ENCODE results near the gene HMGXB4.

The HMGXB4 gene

DNA sequence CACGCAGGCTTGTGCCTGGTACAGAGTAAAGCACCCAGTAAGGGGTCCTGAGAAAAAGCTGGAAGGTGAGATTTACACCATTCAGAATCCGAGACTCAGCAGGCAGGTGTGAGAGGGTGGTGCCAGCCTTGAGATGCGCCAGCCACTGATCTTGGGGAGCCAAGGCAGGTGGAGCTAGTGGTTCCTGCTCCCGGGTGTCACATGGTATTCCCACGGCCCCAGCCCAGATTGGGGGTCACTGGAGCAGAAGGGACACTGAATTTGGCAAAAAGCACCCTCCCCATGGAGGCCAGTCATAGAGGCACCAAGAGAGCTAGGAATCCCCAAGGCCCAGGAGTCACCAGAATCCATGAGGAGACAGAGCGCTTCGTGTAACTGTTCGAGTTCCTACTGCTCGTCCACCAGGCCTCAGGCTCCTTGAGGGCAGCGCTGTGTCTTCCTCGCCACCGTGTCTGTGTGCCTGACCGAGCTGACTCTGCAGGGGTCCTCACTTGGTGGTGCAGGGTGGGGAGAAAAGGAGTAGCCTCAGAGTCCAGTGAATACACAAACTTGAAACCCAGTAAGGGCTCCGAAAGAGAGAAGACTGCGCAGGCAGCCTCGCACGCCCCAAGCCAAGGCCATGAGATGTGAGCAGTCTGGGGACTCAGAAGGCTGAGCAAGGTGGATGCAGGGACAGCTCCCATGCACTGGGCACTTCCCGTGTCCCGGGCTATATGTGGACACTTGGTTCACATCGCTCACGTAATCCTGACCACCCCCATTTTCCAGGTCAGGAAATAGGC, 70.6 kb downstream of the HMGXB4 start:
- FAIRE-seq = no peak

- no peak for FAIRE-seq
These were observed 71.2 kb downstream of the HMGXB4 start for GRCh38 chr22:35328472-35328885.

DNA sequence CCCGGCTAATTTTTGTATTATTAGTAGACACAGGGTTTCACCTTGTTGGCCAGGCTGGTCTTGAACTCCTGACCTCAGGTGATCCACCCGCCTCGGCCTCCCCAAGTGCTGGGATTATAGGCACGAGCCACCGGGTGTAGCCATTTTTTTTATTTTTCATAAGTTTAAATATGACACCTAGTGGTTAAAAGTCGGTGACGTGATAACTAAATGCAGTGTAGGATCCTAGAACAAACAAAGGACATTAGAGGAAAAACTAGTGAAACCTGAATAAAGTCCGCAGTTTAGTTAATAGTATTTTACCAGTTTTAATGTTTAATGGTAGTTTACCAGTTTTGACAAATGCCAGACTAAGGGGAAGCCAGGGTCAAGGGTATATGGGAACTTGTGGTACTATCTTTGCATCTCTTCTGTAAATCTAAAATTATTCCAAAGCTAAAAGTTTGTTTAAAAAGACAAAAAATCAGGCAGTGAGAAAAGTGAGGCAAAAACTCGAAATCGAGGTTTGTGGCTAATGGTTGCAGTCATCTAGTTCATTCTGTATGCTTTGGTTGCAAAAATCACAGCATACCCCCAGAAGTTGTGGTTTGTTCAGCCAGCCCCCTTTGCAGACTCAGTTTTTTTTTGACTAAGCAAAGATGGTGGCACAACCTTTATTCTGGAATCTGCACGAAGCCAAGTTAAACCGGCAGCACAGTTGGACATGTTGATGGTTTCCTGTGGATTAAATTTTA, 72.0 kb downstream of the HMGXB4 start:
- FAIRE-seq = no peak

- FAIRE-seq = no peak
These were observed 73.1 kb downstream of the HMGXB4 start for GRCh38 chr22:35330258-35330861.

- no peak for FAIRE-seq
These were observed 75.0 kb downstream of the HMGXB4 start for GRCh38 chr22:35332278-35332677.

- no peak for FAIRE-seq
These were observed 75.9 kb downstream of the HMGXB4 start for GRCh38 chr22:35333220-35333619.

GRCh38 chr22:35334004-35334403, 76.7 kb downstream of the HMGXB4 start:
- FAIRE-seq = no peak

- FAIRE-seq = no peak
These were observed 78.2 kb downstream of the HMGXB4 start for GRCh38 chr22:35335468-35335867.

GRCh38 chr22:35335936-35336781, 78.9 kb downstream of the HMGXB4 start:
- no peak for FAIRE-seq

GRCh38 chr22:35337932-35338331, 80.6 kb downstream of the HMGXB4 start:
- FAIRE-seq = no peak

- no peak for FAIRE-seq
These were observed 84.0 kb downstream of the HMGXB4 start for GRCh38 chr22:35341090-35341874.

DNA sequence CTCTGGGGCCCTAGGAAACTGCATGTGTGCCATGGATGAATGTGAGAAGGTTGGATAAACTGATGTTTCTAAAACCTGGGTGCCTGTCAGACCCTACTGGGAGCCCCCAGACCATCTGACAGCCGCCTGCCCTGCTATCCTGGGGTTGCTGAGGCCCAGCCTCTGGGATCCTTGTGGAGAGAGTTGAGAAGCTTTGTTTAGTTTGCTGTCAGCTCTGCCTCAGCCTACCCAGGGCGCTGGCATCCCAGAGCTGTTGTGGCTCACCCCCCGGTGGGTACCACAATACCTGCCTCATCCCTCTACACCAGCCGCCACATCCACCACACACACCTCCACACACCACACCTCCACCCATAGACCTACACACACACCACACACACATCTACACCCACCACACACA, 85.1 kb downstream of the HMGXB4 start:
- FAIRE-seq = no peak

DNA sequence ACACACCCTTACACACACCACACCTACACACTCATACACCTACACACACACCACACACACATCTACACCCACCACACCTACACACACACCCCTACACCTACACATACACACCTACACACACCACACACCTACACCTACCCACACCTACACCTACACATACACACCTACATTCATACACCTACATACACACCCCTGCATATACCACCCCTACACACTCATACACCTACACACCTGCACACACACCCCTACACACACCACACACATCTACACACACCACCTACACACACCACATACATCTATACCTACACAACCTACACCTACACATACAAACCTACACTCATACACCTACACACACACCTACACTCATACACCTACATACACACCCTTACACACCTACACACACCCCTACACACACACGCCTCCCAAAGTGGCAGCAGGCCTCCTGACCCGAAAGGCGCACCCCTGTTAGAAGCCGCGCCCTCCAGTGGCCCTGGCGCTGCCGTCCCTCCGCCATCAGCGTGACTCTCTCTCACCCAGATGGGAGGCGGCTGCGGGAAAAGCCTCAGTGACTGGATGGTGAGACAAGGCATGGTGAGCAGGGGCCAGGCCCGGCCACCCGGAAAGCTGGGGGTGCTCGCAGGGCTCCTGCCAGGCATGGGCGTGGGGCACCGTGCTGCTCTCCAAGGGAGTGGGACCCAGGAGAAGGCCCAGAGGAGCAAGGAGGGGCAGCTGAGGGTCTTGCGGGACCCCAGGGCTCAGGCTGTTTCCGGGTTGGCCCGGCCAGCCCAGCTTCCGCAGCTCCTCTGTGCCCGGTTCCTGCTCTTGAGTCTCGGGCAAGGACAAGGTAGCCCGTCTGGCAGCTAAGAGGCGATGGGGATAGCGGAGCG, 86.6 kb downstream of the HMGXB4 start:
- no peak for FAIRE-seq

- no peak for FAIRE-seq
These were observed 87.8 kb downstream of the HMGXB4 start for GRCh38 chr22:35344956-35345690.

All from endometrium (tissue), 2 donors.